Right cardiac atrium (tissue), 5 donors: ENCODE measurements around the gene RUSC2. TPM values are rescaled to one million over a fixed set of nuclear protein-coding genes. Genes with fewer than 3 reads are reported as not detected.
"Not testable (repeated sequence)": the region's sequence is repeated elsewhere in the genome, so short reads cannot be mapped to it uniquely, and the experiment has no call there.

ENCODE experiments used
- ATAC-seq, 2 donors: fragments of 200-7000 bp; cut with Tn5 transposase; one replicate each; pipeline versions ENCODE4 v1.8.0 to v1.9.1; 2020; ENCODE audit warnings: moderate library complexity in 2 of 2, mild to moderate bottlenecking in 1 of 2
- DNase-seq, 3 donors: peaks; one replicate each; pipeline ENCODE4 v3.0.0-alpha.2; 2020
- H3K27ac ChIP-seq: one replicate; pipeline ENCODE4 v1.5.1; 2013; ENCODE audit warnings: mild to moderate bottlenecking, low read length, control low read depth, moderate library complexity
- H3K27me3 ChIP-seq: one replicate; pipeline ENCODE4 v1.6.1; 2013; ENCODE audit not compliant: control insufficient read depth, insufficient read depth
- H3K4me1 ChIP-seq: one replicate; pipeline ENCODE4 v1.6.1; 2013; ENCODE audit warnings: low read length; ENCODE audit not compliant: control insufficient read depth, insufficient read depth
- H3K4me3 ChIP-seq: one replicate; pipeline ENCODE4 v1.5.1; 2013; ENCODE audit warnings: low read length, control low read depth
- H3K9me3 ChIP-seq: one replicate; pipeline ENCODE4 v1.6.1; 2013; ENCODE audit warnings: low read length; ENCODE audit not compliant: control insufficient read depth
- WGBS: extraction: QIAGEN DNeasy Blood & Tissue Kit; methylation state at CpG from one replicate; pipeline ENCODE4 v1.1.7; 2013; 5-methylcytosine and 5-hydroxymethylcytosine counted together
- intact Hi-C, 4 donors: fragments of 100-400 bp; cut with DNase I; formaldehyde crosslinking; loops; one replicate each; pipeline versions ENCODE4 v1.11.0 to v1.14.0; 2022 to 2023
- long read RNA-seq, 4 donors: library from polyadenylated mRNA; unstranded; transcript quantifications; one replicate each; pipeline ENCODE4 v2.0.0, GENCODE V29; 2020 to 2021
- polyA plus RNA-seq: library from polyadenylated mRNA; stranded (reverse); fragments of 200-250 nt; gene quantifications from one replicate; pipeline ENCODE4 v1.2.3, GENCODE V29; 2013
- total RNA-seq, 4 donors: library from RNA; stranded (reverse); fragmentation: NEBNext Ultra II Directional; extraction: Animal tissue kit (Norgen Biotek cat#: 25700); gene quantifications; one replicate each; pipeline ENCODE4 v1.2.1, GENCODE V29; 2021
- donor health status: healthy with polysubstance abuse.
- donor health status: DM: no; HTN: yes; CAD: no.
- donor health status: DM: no; HTN: no; CAD: no.
- donor health status: DM: no; HTN: yes; CAD: no; lungs with severe emphysema.
- donor health status: DM: yes; HTN: yes; CAD: no.

Gene RUSC2
- total RNA-seq: 10 to 100 TPM; 30.7 to 41.4 (median 35.5) TPM
- 23.6 TPM for polyA plus RNA-seq
- long read RNA-seq, donor 1, partial matches to known transcripts: 23 of 29 reads
- long read RNA-seq, donor 1, other reads (novel, unspliced or antisense): 6 of 29 reads
- long read RNA-seq, donor 2, full-length matches to known transcripts: 1 of 20 reads
- long read RNA-seq, donor 2, partial matches to known transcripts: 16 of 20 reads
- long read RNA-seq, donor 2, other reads (novel, unspliced or antisense): 3 of 20 reads
- long read RNA-seq, donor 3, partial matches to known transcripts: 32 of 38 reads
- long read RNA-seq, donor 3, other reads (novel, unspliced or antisense): 6 of 38 reads
- long read RNA-seq, donor 4, full-length matches to known transcripts: 1 of 23 reads
- long read RNA-seq, donor 4, partial matches to known transcripts: 15 of 23 reads
- long read RNA-seq, donor 4, other reads (novel, unspliced or antisense): 7 of 23 reads

- Histone ChIP-seq H3K4me3 (peak within 1 kb of the TSS; percentile 51), H3K27me3 (no peaks in the 10 kb centered on the region), H3K4me1 (peaks cover 10% of the 10 kb centered on the region), H3K9me3 (no peaks in the 10 kb centered on the region), H3K27ac (peak within 1 kb of the TSS; percentile 59)
- ATAC-seq: peak; percentile 89 to 91
- peak; percentile 89 to 94 (median 94) for DNase-seq
- 2% methylated on average over 71 of the region's 71 CpGs for WGBS
- intact Hi-C loops: loop anchor here (2.0 to 5.0 kb wide), 4 partner anchors 21 to 65 kb away; no protein-coding TSS in a partner anchor
These were observed at the start of gene RUSC2 for GRCh38 chr9:35489313-35490154. Gene RUSC2, plus strand, starts transcription at chr9:35490111. Its CDS starts 56,411 bp downstream, at chr9:35546522.

- WGBS: 96% methylated on average over 3 of the region's 3 CpGs
- no peak overlapping the region for H3K4me3 ChIP-seq
- no peaks in the 10 kb centered on the region for H3K27me3 ChIP-seq
- no peaks in the 10 kb centered on the region for H3K4me1 ChIP-seq
- H3K9me3 ChIP-seq: no peaks in the 10 kb centered on the region
- intact Hi-C loops: no loop called here
- no peak for DNase-seq
- H3K27ac ChIP-seq: no peak overlapping the region
- no peak for ATAC-seq
These were observed 43.9 kb upstream of the RUSC2 start for GRCh38 chr9:35446012-35446411.

GRCh38 chr9:35448496-35448895 lies 41.4 kb upstream of the RUSC2 start:
- no peaks in the 10 kb centered on the region for H3K4me1 ChIP-seq
- H3K4me3 ChIP-seq: no peak overlapping the region
- H3K27me3 ChIP-seq: no peaks in the 10 kb centered on the region
- ATAC-seq (no peak), DNase-seq (no peak)
- H3K9me3 ChIP-seq: no peaks in the 10 kb centered on the region
- H3K27ac ChIP-seq: no peak overlapping the region
- WGBS: 54% methylated on average over 1 of the region's 1 CpG
- intact Hi-C loops: no loop called here

- Histone ChIP-seq H3K27me3 (no peaks in the 10 kb centered on the region), H3K27ac (no peak overlapping the region), H3K4me3 (no peak overlapping the region), H3K4me1 (no peaks in the 10 kb centered on the region), H3K9me3 (no peaks in the 10 kb centered on the region)
- DNase-seq (no peak), ATAC-seq (no peak)
- 94% methylated on average over 2 of the region's 2 CpGs for WGBS
- intact Hi-C loops: no loop called here
These were observed 37.4 kb upstream of the RUSC2 start for GRCh38 chr9:35452481-35452880.

- Histone ChIP-seq H3K4me1 (no peaks in the 10 kb centered on the region), H3K9me3 (no peaks in the 10 kb centered on the region), H3K27me3 (no peaks in the 10 kb centered on the region), H3K4me3 (no peak overlapping the region), H3K27ac (no peak overlapping the region)
- intact Hi-C loops: no loop called here
- no peak for ATAC-seq
- no peak for DNase-seq
- WGBS: 83% methylated on average over 2 of the region's 2 CpGs
These were observed 36.1 kb upstream of the RUSC2 start for GRCh38 chr9:35453786-35454185.

- intact Hi-C loops: no loop called here
- 28% methylated on average over 2 of the region's 2 CpGs for WGBS
- no peaks in the 10 kb centered on the region for H3K27me3 ChIP-seq
- DNase-seq (no peak), ATAC-seq (no peak)
- no peaks in the 10 kb centered on the region for H3K4me1 ChIP-seq
- no peak overlapping the region for H3K27ac ChIP-seq
- peaks cover 3% of the 10 kb centered on the region for H3K9me3 ChIP-seq
- no peak overlapping the region for H3K4me3 ChIP-seq
These were observed 25.5 kb upstream of the RUSC2 start for GRCh38 chr9:35464141-35465025.

GRCh38 chr9:35470340-35470739 lies 19.6 kb upstream of the RUSC2 start:
- DNase-seq (no peak), ATAC-seq (no peak)
- no peaks in the 10 kb centered on the region for H3K9me3 ChIP-seq
- H3K4me1 ChIP-seq: no peaks in the 10 kb centered on the region
- intact Hi-C loops: loop anchor here in 1 of 4 donors (10.0 kb wide), 2 partner anchors 166 to 276 kb away; no protein-coding TSS in a partner anchor
- no peak overlapping the region for H3K4me3 ChIP-seq
- WGBS: 77% methylated on average over 1 of the region's 1 CpG
- no peak overlapping the region for H3K27ac ChIP-seq
- H3K27me3 ChIP-seq: no peaks in the 10 kb centered on the region

GRCh38 chr9:35470894-35471293 lies 19.0 kb upstream of the RUSC2 start:
- 73% methylated on average over 4 of the region's 4 CpGs for WGBS
- Histone ChIP-seq H3K4me3 (no peak overlapping the region), H3K27ac (no peak overlapping the region), H3K9me3 (no peaks in the 10 kb centered on the region), H3K27me3 (no peaks in the 10 kb centered on the region), H3K4me1 (no peaks in the 10 kb centered on the region)
- DNase-seq (no peak), ATAC-seq (peak in 1 of 2 donors; percentile 37)
- intact Hi-C loops: loop anchor here in 1 of 4 donors (10.0 kb wide), 2 partner anchors 166 to 276 kb away; no protein-coding TSS in a partner anchor

- intact Hi-C loops: loop anchor here (2.0 to 10.0 kb wide), 5 partner anchors 164 to 360 kb away; partner anchors contain the start of gene ATOSB (in 3 of the 4)
- 84% methylated on average over 8 of the region's 8 CpGs for WGBS
These were observed 13.3 kb upstream of the RUSC2 start for GRCh38 chr9:35476596-35476995.

GRCh38 chr9:35477211-35477855 lies 12.6 kb upstream of the RUSC2 start:
- 17% methylated on average over 5 of the region's 5 CpGs for WGBS
- H3K9me3 ChIP-seq, H3K27me3 ChIP-seq, H3K4me3 ChIP-seq, H3K4me1 ChIP-seq, H3K27ac ChIP-seq: not testable (repeated sequence)
- intact Hi-C loops: loop anchor here (2.0 to 10.0 kb wide), 5 partner anchors 165 to 361 kb away; partner anchors contain the start of gene ATOSB (in 3 of the 4)
- ATAC-seq: peak; percentile 94 to 95
- peak; percentile 57 to 70 (median 67) for DNase-seq

More at GRCh38 chr9:35476596-35476995, 13.3 kb upstream of the RUSC2 start:
- H3K4me3 ChIP-seq: no peak overlapping the region
- DNase-seq: no peak
- H3K4me1 ChIP-seq: no peaks in the 10 kb centered on the region
- no peak for ATAC-seq
- H3K27ac ChIP-seq: no peak overlapping the region
- H3K27me3 ChIP-seq: no peaks in the 10 kb centered on the region
- H3K9me3 ChIP-seq: no peaks in the 10 kb centered on the region
